IMR-90 (cell line): ENCODE measurements around the gene PRMT2. TPM values are rescaled to one million over a fixed set of nuclear protein-coding genes. Genes with fewer than 3 reads are reported as not detected.
"Not testable (repeated sequence)": the region's sequence is repeated elsewhere in the genome, so short reads cannot be mapped to it uniquely, and the experiment has no call there.

Source experiments
- ATAC-seq: fragments of 200-7000 bp; cut with Tn5 transposase; 2 replicates; pipeline ENCODE4 v1.9.1; 2020; ENCODE audit warnings: low read depth, mild to moderate bottlenecking, moderate library complexity
- BruUV-seq: library from RNA; stranded (reverse); fragments of 400-500 nt; replicated peaks from 2 replicates; lab custom pipeline; 2021; lab: Mats Ljungman, UMichigan
- CTCF ChIA-PET: fragments of 300-600 bp; formaldehyde crosslinking; extraction: SDS; loops from one replicate; lab custom pipeline; 2021; ENCODE audit warnings: antibody characterized with exemption; lab: Yijun Ruan, JAX
- POLR2A ChIA-PET: fragments of 300-600 bp; sonication (Branson Sonifier 250); formaldehyde crosslinking; loops from one replicate; lab custom pipeline; 2022; ENCODE audit warnings: antibody characterized with exemption; ENCODE audit not compliant: unreplicated experiment; lab: Charles Lee
- DNase-seq: peaks from one replicate; pipeline ENCODE4 v3.0.0; 2013
- H2AFZ ChIP-seq: replicated peaks from 2 replicates; pipeline ENCODE3; 2013; ENCODE audit warnings: low read length, mild to moderate bottlenecking; ENCODE audit not compliant: poor library complexity
- H2AK5ac ChIP-seq: 2 replicates; pipeline ENCODE4 v1.6.1; 2013; ENCODE audit warnings: low read depth, low read length, inconsistent platforms
- H2AK9ac ChIP-seq: replicated peaks from 2 replicates; pipeline ENCODE3; 2013; ENCODE audit warnings: mild to moderate bottlenecking, low read depth, low read length, moderate library complexity; ENCODE audit not compliant: poor library complexity
- H2BK120ac ChIP-seq: 2 replicates; pipeline ENCODE4 v1.6.1; 2013; ENCODE audit warnings: low read depth, low read length, inconsistent platforms
- H2BK15ac ChIP-seq: 3 replicates; pipeline ENCODE4 v1.6.1; 2013; ENCODE audit warnings: low read depth, low read length, inconsistent platforms
- H2BK20ac ChIP-seq: 2 replicates; pipeline ENCODE4 v1.6.1; 2013; ENCODE audit warnings: low read depth, mild to moderate bottlenecking, inconsistent platforms, low read length, moderate library complexity
- H2BK5ac ChIP-seq: 2 replicates; pipeline ENCODE4 v1.6.1; 2013; ENCODE audit warnings: mild to moderate bottlenecking, low read depth, low read length, inconsistent platforms; ENCODE audit not compliant: poor library complexity, severe bottlenecking
- H3K14ac ChIP-seq: replicated peaks from 2 replicates; pipeline ENCODE4 v1.6.1; 2013; ENCODE audit warnings: low read depth, low read length, inconsistent platforms
- H3K18ac ChIP-seq: 2 replicates; pipeline ENCODE4 v1.6.1; 2013; ENCODE audit warnings: low read depth, low read length, control low read depth
- H3K23ac ChIP-seq: 2 replicates; pipeline ENCODE4 v1.6.1; 2013; ENCODE audit warnings: low read depth, low read length, inconsistent platforms
- H3K27ac ChIP-seq: 2 replicates; pipeline ENCODE4 v1.5.1; 2013; ENCODE audit warnings: mild to moderate bottlenecking, control low read depth, low read length; ENCODE audit not compliant: insufficient read depth
- H3K27me3 ChIP-seq: 2 replicates; pipeline ENCODE4 v1.6.1; 2013; ENCODE audit warnings: low read length; ENCODE audit not compliant: control insufficient read depth, insufficient read depth
- H3K36me3 ChIP-seq: 2 replicates; pipeline ENCODE4 v1.6.1; 2013; ENCODE audit warnings: low read length, mixed read lengths; ENCODE audit not compliant: control insufficient read depth, insufficient read depth
- H3K4ac ChIP-seq: 2 replicates; pipeline ENCODE4 v1.6.1; 2013; ENCODE audit warnings: low read depth, low read length, inconsistent platforms
- H3K4me1 ChIP-seq: 2 replicates; pipeline ENCODE4 v1.6.1; 2013; ENCODE audit warnings: low read length, mixed read lengths; ENCODE audit not compliant: control insufficient read depth, insufficient read depth
- H3K4me2 ChIP-seq: 2 replicates; pipeline ENCODE4 v1.6.1; 2013; ENCODE audit warnings: low read depth, mild to moderate bottlenecking, control low read depth, low read length, moderate library complexity
- H3K4me3 ChIP-seq: 2 replicates; pipeline ENCODE4 v1.5.1; 2013; ENCODE audit warnings: low read depth, mild to moderate bottlenecking, control low read depth, low read length, moderate library complexity; ENCODE audit not compliant: insufficient read depth
- H3K56ac ChIP-seq: 2 replicates; pipeline ENCODE4 v1.6.1; 2013; ENCODE audit warnings: low read length, inconsistent platforms; ENCODE audit not compliant: insufficient read depth; ENCODE audit errors: extremely low read depth
- H3K79me1 ChIP-seq, 2 experiments: 2 replicates each; pipeline ENCODE4 v1.6.1; 2013; ENCODE audit warnings: low read length in 2 of 2, inconsistent platforms in 1 of 2, low read depth in 1 of 2
- H3K9ac ChIP-seq: 2 replicates; pipeline ENCODE4 v1.6.1; 2013; ENCODE audit warnings: low read depth, low read length, control low read depth
- H3K9me1 ChIP-seq: 2 replicates; pipeline ENCODE4 v1.6.1; 2013; ENCODE audit warnings: low read length, inconsistent platforms; ENCODE audit not compliant: insufficient read depth
- H3K9me3 ChIP-seq: 2 replicates; pipeline ENCODE4 v1.6.1; 2013; ENCODE audit warnings: low read length; ENCODE audit not compliant: control insufficient read depth, insufficient read depth
- H4K20me1 ChIP-seq: 2 replicates; pipeline ENCODE4 v1.6.1; 2013; ENCODE audit warnings: low read length, inconsistent platforms; ENCODE audit not compliant: insufficient read depth
- H4K5ac ChIP-seq: 2 replicates; pipeline ENCODE4 v1.6.1; 2013; ENCODE audit warnings: mild to moderate bottlenecking, low read depth, low read length, control low read depth
- H4K8ac ChIP-seq, 2 experiments: 2 replicates each; pipeline ENCODE4 v1.6.1; 2013; ENCODE audit warnings: low read depth in 2 of 2, low read length in 2 of 2, control low read depth in 1 of 2, inconsistent platforms in 1 of 2
- H4K91ac ChIP-seq: 2 replicates; pipeline ENCODE4 v1.6.1; 2013; ENCODE audit warnings: low read depth, low read length, inconsistent platforms; ENCODE audit not compliant: insufficient read depth
- WGBS, 2 experiments: methylation state at CpG; one replicate each; pipeline versions ENCODE4 v1.1.5 to v1.1.7; 2013; ENCODE audit warnings: missing lambda C conversion rate in 2 of 2; ENCODE audit not compliant: insufficient read length in 1 of 2; ENCODE audit errors: extremely low coverage in 2 of 2; 5-methylcytosine and 5-hydroxymethylcytosine counted together
- dilution Hi-C: fragments of 300-500 bp; cut with HindIII; formaldehyde crosslinking; loops from one replicate; pipeline ENCODE4 v1.14.3; 2018; ENCODE audit warnings: low sequenced_read_pairs; ENCODE audit not compliant: unreplicated experiment
- in situ Hi-C: fragments of 300-500 bp; cut with MboI; formaldehyde crosslinking; loops from 3 replicates; pipeline ENCODE4 v1.14.3; 2019; ENCODE audit warnings: low sequenced_read_pairs, inconsistent platforms, mixed read lengths
- intact Hi-C: fragments of 100-400 bp; cut with micrococcal nuclease; formaldehyde crosslinking; loops from 2 replicates; pipeline ENCODE4 v1.10.0; 2022
- polyA plus RNA-seq, 3 experiments: library from polyadenylated mRNA; depleted of rRNA; stranded (reverse); fragments of >200 nt; gene quantifications; 2 replicates each; pipeline ENCODE4 v1.2.3, GENCODE V29; 2012; ENCODE audit warnings: low replicate concordance in 1 of 3
- total RNA-seq: library from RNA; depleted of rRNA; stranded (reverse); fragments of >200 nt; gene quantifications from 2 replicates; pipeline ENCODE4 v1.2.3, GENCODE V29; 2012; rRNA removed

PRMT2 gene
- total and polyA plus RNA-seq, 2 of the 4 experiments (the other 2 are of a cell fraction) = 126 to 159 TPM

DNA sequence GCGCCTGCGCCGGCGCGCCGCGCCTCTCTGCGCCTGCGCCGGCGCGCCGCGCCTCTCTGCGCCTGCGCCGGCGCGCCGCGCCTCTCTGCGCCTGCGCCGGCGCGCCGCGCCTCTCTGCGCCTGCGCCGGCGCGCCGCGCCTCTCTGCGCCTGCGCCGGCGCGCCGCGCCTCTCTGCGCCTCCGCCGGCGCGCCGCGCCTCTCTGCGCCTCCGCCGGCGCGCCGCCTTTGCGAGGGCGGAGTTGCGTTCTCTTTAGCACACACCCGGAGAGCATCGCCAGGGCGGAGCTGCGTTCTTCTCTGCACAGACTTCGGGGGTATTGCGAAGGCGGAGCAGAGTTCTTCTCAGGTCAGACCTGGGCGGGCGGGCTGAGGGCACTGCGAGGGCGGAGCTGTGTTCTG, 63.6 kb downstream of the PRMT2 start:
- ATAC-seq, H4K20me1 ChIP-seq, H3K23ac ChIP-seq, H3K4me3 ChIP-seq, H4K8ac ChIP-seq, H3K9ac ChIP-seq, H2AK9ac ChIP-seq, BruUV-seq, H3K9me3 ChIP-seq, H3K36me3 ChIP-seq, H3K27me3 ChIP-seq, H2BK120ac ChIP-seq, POLR2A ChIA-PET, H3K4me2 ChIP-seq, H3K9me1 ChIP-seq, dilution Hi-C loops, H4K91ac ChIP-seq, H2BK20ac ChIP-seq, CTCF ChIA-PET, H3K79me1 ChIP-seq, H3K27ac ChIP-seq, DNase-seq, intact Hi-C loops, H3K4ac ChIP-seq, H2AK5ac ChIP-seq, H3K56ac ChIP-seq, H2BK5ac ChIP-seq, H3K18ac ChIP-seq, H2BK15ac ChIP-seq, H2AFZ ChIP-seq, H4K5ac ChIP-seq, H3K14ac ChIP-seq, H3K4me1 ChIP-seq, in situ Hi-C loops: not testable (repeated sequence)
- WGBS, 2 experiments = no CpG with 5 or more reads among the region's 69 CpGs

Other genes starting within 250 kb of the PRMT2 start
- gene DIP2A, start 176.8 kb upstream of the PRMT2 start, total RNA-seq = 17.9 and 19.4 TPM in 2 replicates
- 22.7 and 24.3 TPM in 2 replicates for gene DIP2A, start 176.8 kb upstream of the PRMT2 start, polyA plus RNA-seq (2012; rRNA removed)
- gene S100B, start 30.6 kb upstream of the PRMT2 start, total RNA-seq = 0.18 TPM in 1 of 2 replicates, not detected in the other
- 0.26 and 0.43 TPM in 2 replicates for gene S100B, start 30.6 kb upstream of the PRMT2 start, polyA plus RNA-seq (2012; rRNA removed)